HepG2 (cell line): ENCODE data around the gene KLF9. TPM values are rescaled to one million over a fixed set of nuclear protein-coding genes. Genes with fewer than 3 reads are reported as not detected.

Experiments
- ATAC-seq: fragments of 200-7000 bp; cut with Tn5 transposase; 3 replicates; pipeline ENCODE4 v1.9.1; 2020; ENCODE audit warnings: mild to moderate bottlenecking, moderate library complexity
- BruUV-seq: library from RNA; stranded (reverse); fragments of 400-500 nt; replicated peaks from 2 replicates; lab custom pipeline; 2021; lab: Mats Ljungman, UMichigan
- CTCF ChIA-PET: fragments of 300-600 bp; formaldehyde crosslinking; extraction: SDS; loops from one replicate; lab custom pipeline; 2021; ENCODE audit warnings: low total read pairs, inconsistent platforms, low intra/inter-chr PET ratio; lab: Yijun Ruan, JAX
- POLR2A ChIA-PET: fragments of 350-600 bp; sonication (Branson Sonifier 250); formaldehyde crosslinking; loops from one replicate; lab custom pipeline; 2020; ENCODE audit warnings: antibody characterized with exemption, inconsistent platforms; lab: Yijun Ruan, JAX
- DNase-seq: peaks from one replicate; pipeline ENCODE4 v3.0.0-alpha.2; 2015; ENCODE audit warnings: low spot score
- FAIRE-seq: peaks from 3 replicates; lab custom pipeline; 2011; peaks lifted over from hg19 to GRCh38; lab: Jason Lieb, UNC
- H2AFZ ChIP-seq: one replicate; pipeline ENCODE4 v1.6.1; 2011; ENCODE audit warnings: low read length, inconsistent platforms
- H3K27ac ChIP-seq: fragments of 300-600 bp; 3 replicates; pipeline ENCODE4 v1.8.0; 2011; ENCODE audit warnings: mixed run types, mild to moderate bottlenecking, mixed read lengths, low read length, inconsistent platforms; ENCODE audit not compliant: insufficient read depth; ENCODE audit errors: extremely low read length
- H3K27me3 ChIP-seq, 2 experiments: fragments of 200-600 bp in 1 of 2; 2 replicates in 1 of 2; 3 replicates in 1 of 2; pipeline versions ENCODE4 v1.6.0 to v1.8.0; 2011; ENCODE audit warnings: low read length in 2 of 2, mild to moderate bottlenecking in 2 of 2, moderate library complexity in 2 of 2, inconsistent platforms in 1 of 2; ENCODE audit not compliant: insufficient read depth in 2 of 2, control insufficient read depth in 1 of 2
- H3K36me3 ChIP-seq, 2 experiments: fragments of 200-600 bp in 1 of 2; replicated peaks in 1 of 2; 2 replicates in 1 of 2; 3 replicates in 1 of 2; pipeline versions ENCODE4 v1.5.1 to v1.8.0; 2011; ENCODE audit warnings: low read length in 2 of 2, inconsistent platforms in 1 of 2; ENCODE audit not compliant: insufficient read depth in 2 of 2, control insufficient read depth in 1 of 2
- H3K4me1 ChIP-seq: 2 replicates; pipeline ENCODE4 v1.5.1; 2012; ENCODE audit warnings: low read length, inconsistent platforms; ENCODE audit not compliant: insufficient read depth
- H3K4me2 ChIP-seq: 2 replicates; pipeline ENCODE4 v1.6.0; 2011; ENCODE audit warnings: low read depth, low read length, inconsistent platforms
- H3K4me3 ChIP-seq, 3 experiments: fragments of 200-600 bp in 1 of 3; sonication (generic), shearing (Covaris generic) in 1 of 3; replicated peaks in 1 of 3; 2 replicates each; pipeline ENCODE4 v1.5.1; 2011 to 2016; ENCODE audit warnings: low read length in 3 of 3, inconsistent platforms in 2 of 3, low read depth in 2 of 3, mild to moderate bottlenecking in 2 of 3, control low read depth in 1 of 3, mixed read lengths in 1 of 3; ENCODE audit not compliant: insufficient read depth in 1 of 3
- H3K79me2 ChIP-seq: one replicate; pipeline ENCODE4 v1.6.1; 2011; ENCODE audit warnings: low read length, inconsistent platforms; ENCODE audit not compliant: insufficient read depth
- H3K9ac ChIP-seq: 2 replicates; pipeline ENCODE4 v1.6.0; 2011; ENCODE audit warnings: mild to moderate bottlenecking, low read depth, low read length, inconsistent platforms; ENCODE audit not compliant: insufficient read depth
- H3K9me3 ChIP-seq: 2 replicates; pipeline ENCODE4 v1.5.1; 2012; ENCODE audit warnings: mild to moderate bottlenecking, low read length
- H4K20me1 ChIP-seq: 2 replicates; pipeline ENCODE4 v1.6.0; 2011; ENCODE audit warnings: inconsistent platforms, mild to moderate bottlenecking, low read length, moderate library complexity; ENCODE audit not compliant: insufficient read depth
- KLF6 ChIP-seq: IDR thresholded peaks from 2 replicates; pipeline ENCODE4 v1.8.0; 2016; ENCODE audit warnings: missing biosample characterization, missing genetic modification reagents
- NCOA1 ChIP-seq: sonication (generic); formaldehyde crosslinking; IDR thresholded peaks from 2 replicates; pipeline ENCODE4 v1.9.0; 2021; ENCODE audit warnings: missing genetic modification reagents
- NFE2L2 ChIP-seq: fragments of 150-350 bp; IDR thresholded peaks from 2 replicates; pipeline ENCODE4 v1.6.1; 2014; ENCODE audit warnings: low read length
- PLRG1 ChIP-seq: fragments of 450-650 bp; conservative IDR thresholded peaks from 2 replicates; pipeline ENCODE4 v1.6.1; 2016
- POLR2AphosphoS5 ChIP-seq: IDR thresholded peaks from 2 replicates; pipeline ENCODE4 v1.6.1; 2012; ENCODE audit warnings: low read depth, low read length
- RFXAP ChIP-seq: sonication (generic); formaldehyde crosslinking; IDR thresholded peaks from 2 replicates; pipeline ENCODE4 v1.4.0; 2020; ENCODE audit warnings: missing genetic modification reagents, borderline replicate concordance
- SALL1 ChIP-seq: sonication (generic); formaldehyde crosslinking; IDR thresholded peaks from 2 replicates; pipeline ENCODE4 v1.8.0; 2022; ENCODE audit warnings: mild to moderate bottlenecking, missing genetic modification reagents
- TBX3 ChIP-seq: fragments of 450-650 bp; IDR thresholded peaks from 2 replicates; pipeline ENCODE4 v1.6.1; 2017; ENCODE audit warnings: antibody characterized with exemption, mild to moderate bottlenecking, inconsistent platforms, borderline replicate concordance
- ZNF101 ChIP-seq: sonication (generic); formaldehyde crosslinking; IDR thresholded peaks from 2 replicates; pipeline ENCODE4 v1.4.0; 2020; ENCODE audit warnings: mild to moderate bottlenecking, low read depth, missing genetic modification reagents, borderline replicate concordance
- ZNF382 ChIP-seq: sonication (generic); formaldehyde crosslinking; IDR thresholded peaks from 2 replicates; pipeline ENCODE4 v1.5.0; 2020; ENCODE audit warnings: missing genetic modification reagents, mild to moderate bottlenecking, borderline replicate concordance
- ZNF713 ChIP-seq: sonication (generic); formaldehyde crosslinking; IDR thresholded peaks from 2 replicates; pipeline ENCODE4 v1.4.0; 2020; ENCODE audit warnings: mild to moderate bottlenecking, missing genetic modification reagents
- ZNF720 ChIP-seq: sonication (generic); formaldehyde crosslinking; IDR thresholded peaks from 2 replicates; pipeline ENCODE4 v1.4.0; 2020; ENCODE audit warnings: missing genetic modification reagents
- WGBS: methylation state at CpG from one replicate; pipeline ENCODE4 v1.1.6; 2017; ENCODE audit warnings: low lambda C conversion rate; 5-methylcytosine and 5-hydroxymethylcytosine counted together
- in situ Hi-C: cut with HindIII; loops from 2 replicates; pipeline ENCODE4 v1.10.0; 2017; ENCODE audit warnings: low pct_unique_long_range_greater_than_20kb; ENCODE audit not compliant: extremely low pct_ligation_motif_present
- intact Hi-C: fragments of 100-400 bp; cut with micrococcal nuclease; formaldehyde crosslinking; loops from one replicate; pipeline ENCODE4 v1.10.0; 2022; ENCODE audit not compliant: unreplicated experiment
- polyA plus RNA-seq, 8 experiments: library from polyadenylated mRNA; depleted of rRNA in 3 of 8; stranded (reverse) in 7 of 8; unstranded in 1 of 8; fragments of >200 nt; fragmentation: Illumina TruSeq in 4 of 8; extraction: Trizol in 4 of 8; gene quantifications; 2 replicates each; pipeline versions ENCODE4 v1.2.1 to v1.2.3, GENCODE V29; 2011 to 2016; ENCODE audit warnings: low read depth in 4 of 8, missing spikeins in 1 of 8, mixed read lengths in 1 of 8; ENCODE audit not compliant: insufficient read depth in 1 of 8
- total RNA-seq, 5 experiments: library from RNA; depleted of rRNA; stranded (reverse); fragments of >200 nt; fragmentation: Illumina TruSeq; extraction: Trizol; gene quantifications; 2 replicates each; pipeline ENCODE4 v1.2.3, GENCODE V29; 2016; ENCODE audit warnings: low read depth in 1 of 5
- TF ChIP-seq, protein P1 (sequence below): sonication (generic); formaldehyde crosslinking; IDR thresholded peaks from 2 replicates; pipeline ENCODE4 v1.8.0; 2022; ENCODE audit warnings: mild to moderate bottlenecking, missing genetic modification reagents
- TF ChIP-seq, protein P2 (sequence below): sonication (generic); formaldehyde crosslinking; IDR thresholded peaks from 2 replicates; pipeline ENCODE4 v1.5.0; 2020; ENCODE audit warnings: mild to moderate bottlenecking, missing genetic modification reagents
- TF ChIP-seq, protein P3 (sequence below): sonication (generic); formaldehyde crosslinking; IDR thresholded peaks from 2 replicates; pipeline ENCODE4 v1.5.0; 2020; ENCODE audit warnings: missing genetic modification reagents, mild to moderate bottlenecking, borderline replicate concordance
- TF ChIP-seq, protein P4 (sequence below): sonication (generic); formaldehyde crosslinking; IDR thresholded peaks from 2 replicates; pipeline ENCODE4 v1.8.1; 2023; ENCODE audit warnings: mild to moderate bottlenecking, missing genetic modification reagents

KLF9 gene
- total and polyA plus RNA-seq, 2 of the 13 experiments (the other 11 are each of a cell fraction or from before 2014, with no cell fraction given) = 5.7 to 7.2 TPM

DNA sequence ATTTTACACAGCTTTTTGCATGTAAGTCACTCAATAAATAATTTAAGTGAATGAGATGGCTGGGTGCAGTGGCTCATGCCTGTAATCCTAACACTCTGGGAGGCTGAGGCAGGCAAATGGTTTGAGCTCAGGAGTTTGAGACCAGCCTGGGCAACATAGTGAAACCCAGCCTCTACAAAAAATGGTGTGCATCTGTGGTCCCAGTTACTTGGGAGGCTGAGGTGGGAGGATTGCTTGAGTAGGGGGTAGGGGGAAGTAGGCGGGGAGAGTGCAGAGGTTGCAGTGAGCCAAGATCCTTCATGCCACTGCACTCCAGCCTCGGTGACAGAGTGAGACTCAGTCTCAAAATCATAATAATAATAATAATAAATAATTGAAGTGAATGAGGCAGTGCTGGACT lies 10.2 kb downstream of the KLF9 start:
- TF ChIP-seq NFE2L2 (no peak), ZNF713 (CRISPR knock-in tag) (no peak), ZNF382 (no peak), KLF6 (CRISPR knock-in tag) (no peak), RFXAP (no peak), ZNF720 (CRISPR knock-in tag) (no peak), TBX3 (no peak), PLRG1 (no peak)
- TF ChIP-seq, protein P1, sequence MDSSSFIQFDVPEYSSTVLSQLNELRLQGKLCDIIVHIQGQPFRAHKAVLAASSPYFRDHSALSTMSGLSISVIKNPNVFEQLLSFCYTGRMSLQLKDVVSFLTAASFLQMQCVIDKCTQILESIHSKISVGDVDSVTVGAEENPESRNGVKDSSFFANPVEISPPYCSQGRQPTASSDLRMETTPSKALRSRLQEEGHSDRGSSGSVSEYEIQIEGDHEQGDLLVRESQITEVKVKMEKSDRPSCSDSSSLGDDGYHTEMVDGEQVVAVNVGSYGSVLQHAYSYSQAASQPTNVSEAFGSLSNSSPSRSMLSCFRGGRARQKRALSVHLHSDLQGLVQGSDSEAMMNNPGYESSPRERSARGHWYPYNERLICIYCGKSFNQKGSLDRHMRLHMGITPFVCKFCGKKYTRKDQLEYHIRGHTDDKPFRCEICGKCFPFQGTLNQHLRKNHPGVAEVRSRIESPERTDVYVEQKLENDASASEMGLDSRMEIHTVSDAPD (CRISPR knock-in tag) = no peak
- WGBS = 94% methylated on average over 2 of the region's 2 CpGs
- no peak overlapping the region for H3K27ac ChIP-seq
- H4K20me1 ChIP-seq = peaks cover 43% of the 10 kb centered on the region; the same call in 1 of the 2 replicates
- H3K9me3 ChIP-seq = no peaks in the 10 kb centered on the region
- ATAC-seq = no peak
- in situ Hi-C loops (no loop called here), intact Hi-C loops (no loop called here)
- ChIA-PET CTCF (no interaction called here), POLR2A (interaction anchor here (0.8 to 2.2 kb wide), 2 partner anchors 14 to 17 kb away, joined by 4 to 8 read pairs; no protein-coding TSS in a partner anchor)
- H3K27me3 ChIP-seq = no peaks in the 10 kb centered on the region
- DNase-seq = no peak
- no peak for FAIRE-seq
- no peak overlapping the region for H3K4me3 ChIP-seq
- no peak overlapping the region for H3K4me2 ChIP-seq
- peaks cover 37% of the 10 kb centered on the region for H3K4me1 ChIP-seq
- peaks cover 70% of the 10 kb centered on the region for H3K79me2 ChIP-seq
- no peak overlapping the region for H2AFZ ChIP-seq
- no TSS peak for BruUV-seq
- H3K9ac ChIP-seq = no peak overlapping the region
- H3K36me3 ChIP-seq = no peaks in the 10 kb centered on the region

DNA sequence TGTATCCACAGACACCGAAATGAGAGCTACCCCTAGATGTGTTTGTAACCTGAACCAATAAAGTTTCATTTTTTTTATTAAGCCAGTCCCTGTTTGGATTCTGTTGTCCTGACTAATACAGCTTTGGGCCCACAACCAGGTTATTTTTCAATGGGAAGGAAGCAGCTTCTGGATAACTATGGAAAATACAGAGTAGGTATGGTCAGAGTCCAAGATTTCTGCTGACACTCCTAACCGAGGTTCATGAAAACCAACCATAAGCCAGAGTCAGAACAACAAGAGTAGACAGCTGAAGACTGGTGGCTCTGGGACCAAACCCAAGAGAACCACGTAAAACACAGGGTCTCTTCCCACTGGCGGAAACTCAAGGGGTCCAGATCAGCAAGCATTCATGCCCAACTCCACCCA lies 10.8 kb downstream of the KLF9 start:
- Histone ChIP-seq H2AFZ (no peak overlapping the region), H3K27ac (no peak overlapping the region), H3K79me2 (peaks cover 70% of the 10 kb centered on the region), H3K36me3 (no peaks in the 10 kb centered on the region), H4K20me1 (peaks cover 43% of the 10 kb centered on the region; the same call in 1 of the 2 replicates), H3K4me3 (no peak overlapping the region), H3K4me2 (no peak overlapping the region), H3K27me3 (no peaks in the 10 kb centered on the region), H3K4me1 (peaks cover 37% of the 10 kb centered on the region), H3K9me3 (no peaks in the 10 kb centered on the region), H3K9ac (no peak overlapping the region)
- 80% methylated on average over 4 of the region's 4 CpGs for WGBS
- no TSS peak for BruUV-seq
- in situ Hi-C loops = no loop called here
- POLR2A ChIA-PET = interaction anchor here (1.2 to 2.2 kb wide), 2 partner anchors 16 to 17 kb away, joined by 3 to 8 read pairs; no protein-coding TSS in a partner anchor
- CTCF ChIA-PET = no interaction called here
- no peak for FAIRE-seq
- DNase-seq = no peak
- intact Hi-C loops = no loop called here
- ATAC-seq = peak; percentile 60
- TF ChIP-seq POLR2AphosphoS5 (no peak), NCOA1 (CRISPR knock-in tag) (no peak), ZNF101 (CRISPR knock-in tag) (no peak), SALL1 (CRISPR knock-in tag) (no peak)
- TF ChIP-seq, protein P2, sequence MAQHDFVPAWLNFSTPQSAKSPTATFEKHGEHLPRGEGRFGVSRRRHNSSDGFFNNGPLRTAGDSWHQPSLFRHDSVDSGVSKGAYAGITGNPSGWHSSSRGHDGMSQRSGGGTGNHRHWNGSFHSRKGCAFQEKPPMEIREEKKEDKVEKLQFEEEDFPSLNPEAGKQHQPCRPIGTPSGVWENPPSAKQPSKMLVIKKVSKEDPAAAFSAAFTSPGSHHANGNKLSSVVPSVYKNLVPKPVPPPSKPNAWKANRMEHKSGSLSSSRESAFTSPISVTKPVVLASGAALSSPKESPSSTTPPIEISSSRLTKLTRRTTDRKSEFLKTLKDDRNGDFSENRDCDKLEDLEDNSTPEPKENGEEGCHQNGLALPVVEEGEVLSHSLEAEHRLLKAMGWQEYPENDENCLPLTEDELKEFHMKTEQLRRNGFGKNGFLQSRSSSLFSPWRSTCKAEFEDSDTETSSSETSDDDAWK (CRISPR knock-in tag) = no peak
- TF ChIP-seq, protein P3, sequence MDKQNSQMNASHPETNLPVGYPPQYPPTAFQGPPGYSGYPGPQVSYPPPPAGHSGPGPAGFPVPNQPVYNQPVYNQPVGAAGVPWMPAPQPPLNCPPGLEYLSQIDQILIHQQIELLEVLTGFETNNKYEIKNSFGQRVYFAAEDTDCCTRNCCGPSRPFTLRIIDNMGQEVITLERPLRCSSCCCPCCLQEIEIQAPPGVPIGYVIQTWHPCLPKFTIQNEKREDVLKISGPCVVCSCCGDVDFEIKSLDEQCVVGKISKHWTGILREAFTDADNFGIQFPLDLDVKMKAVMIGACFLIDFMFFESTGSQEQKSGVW (CRISPR knock-in tag) = no peak
- TF ChIP-seq, protein P4, sequence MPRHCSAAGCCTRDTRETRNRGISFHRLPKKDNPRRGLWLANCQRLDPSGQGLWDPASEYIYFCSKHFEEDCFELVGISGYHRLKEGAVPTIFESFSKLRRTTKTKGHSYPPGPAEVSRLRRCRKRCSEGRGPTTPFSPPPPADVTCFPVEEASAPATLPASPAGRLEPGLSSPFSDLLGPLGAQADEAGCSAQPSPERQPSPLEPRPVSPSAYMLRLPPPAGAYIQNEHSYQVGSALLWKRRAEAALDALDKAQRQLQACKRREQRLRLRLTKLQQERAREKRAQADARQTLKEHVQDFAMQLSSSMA (CRISPR knock-in tag) = no peak
